ENCODE results near the gene BRWD1. TPM values are rescaled to one million over a fixed set of nuclear protein-coding genes. Genes with fewer than 3 reads are reported as not detected.

The BRWD1 gene
- total RNA-seq, 1 experiment from 2014 or later: 53.3 TPM

GRCh38 chr21:39258207-39258606, 55.2 kb downstream of the BRWD1 start (continued):
- no peak for TF ChIP-seq FOXP4 (CRISPR knock-in tag; IDR thresholded peaks at IDR 0.05)

- peaks cover 49% of the 10 kb centered on the region for H3K36me3 Mint-ChIP-seq
- POLR2A ChIA-PET: no interaction called here
- no peaks in the 10 kb centered on the region for H3K4me1 Mint-ChIP-seq
- no peak for TF ChIP-seq CDX4 (CRISPR knock-in tag; IDR thresholded peaks at IDR 0.05; ENCODE audit: borderline replicate concordance)
- no peak for TF ChIP-seq CTCF (IDR thresholded peaks at IDR 0.05)
- TF ChIP-seq GABPB1 (CRISPR knock-in tag; IDR thresholded peaks at IDR 0.05): no peak
- no peak for TF ChIP-seq ZMAT4 (CRISPR knock-in tag; IDR thresholded peaks at IDR 0.05)
- TF ChIP-seq MXD4 (CRISPR knock-in tag; IDR thresholded peaks at IDR 0.05; ENCODE audit: borderline replicate concordance): no peak
- TF ChIP-seq SMAD3 (CRISPR knock-in tag; IDR thresholded peaks at IDR 0.05; ENCODE audit: borderline replicate concordance): no peak
- no peak for TF ChIP-seq ATF6 (CRISPR knock-in tag; IDR thresholded peaks at IDR 0.05)
- TF ChIP-seq FOXP1 (CRISPR knock-in tag; IDR thresholded peaks at IDR 0.05; ENCODE audit: borderline replicate concordance): no peak
- TF ChIP-seq KAT7 (CRISPR knock-in tag; IDR thresholded peaks at IDR 0.05; ENCODE audit: borderline replicate concordance): no peak
- no peak for TF ChIP-seq MAX (CRISPR knock-in tag; IDR thresholded peaks at IDR 0.05)
- no peak for TF ChIP-seq FOXK1 (CRISPR knock-in tag; IDR thresholded peaks at IDR 0.05)
- TF ChIP-seq ZNF671 (CRISPR knock-in tag; IDR thresholded peaks at IDR 0.05): no peak
- DNase-seq (ENCODE audit: low spot score): no peak
- no peaks in the 10 kb centered on the region for H3K27me3 Mint-ChIP-seq (ENCODE audit: low read depth)
- ATAC-seq: no peak
- no peak overlapping the region for H3K4me3 Mint-ChIP-seq
- CTCF ChIA-PET: no interaction called here
- H3K9me3 Mint-ChIP-seq: no peaks in the 10 kb centered on the region
- no peak overlapping the region for H3K27ac Mint-ChIP-seq
These were observed 62.1 kb downstream of the BRWD1 start for GRCh38 chr21:39251326-39251725.

- ChIA-PET CTCF (no interaction called here), POLR2A (no interaction called here)
- H3K9me3 Mint-ChIP-seq: no peaks in the 10 kb centered on the region
- DNase-seq (ENCODE audit: low spot score) (no peak), ATAC-seq (no peak)
- no peak overlapping the region for H3K4me3 Mint-ChIP-seq
- H3K27me3 Mint-ChIP-seq (ENCODE audit: low read depth): no peaks in the 10 kb centered on the region
- no peaks in the 10 kb centered on the region for H3K4me1 Mint-ChIP-seq
- no peak for TF ChIP-seq IRF1 (CRISPR knock-in tag; IDR thresholded peaks at IDR 0.05)
- TF ChIP-seq ZNF423 (CRISPR knock-in tag; IDR thresholded peaks at IDR 0.05): no peak
- TF ChIP-seq ATF3 (CRISPR knock-in tag; conservative IDR thresholded peaks at IDR 0.05): no peak
- 0 out of 2 replicates have a peak overlapping the region, but pooled peaks have one; percentile 12 for H3K27ac Mint-ChIP-seq
- peaks cover 55% of the 10 kb centered on the region for H3K36me3 Mint-ChIP-seq
These were observed 75.2 kb downstream of the BRWD1 start for GRCh38 chr21:39238275-39238674.

Measured in WTC11 (cell line).